Activated CD8-positive, alpha-beta T cell treated with anti-CD3 and anti-CD28 coated beads for 36 hours (primary cell): ENCODE measurements around the gene NMRK2. TPM values are rescaled to one million over a fixed set of nuclear protein-coding genes. Genes with fewer than 3 reads are reported as not detected.

ENCODE experiments used
- ATAC-seq: fragments of 200-7000 bp; cut with Tn5 transposase; one replicate; pipeline ENCODE4 v1.10.0; 2021; ENCODE audit warnings: mild to moderate bottlenecking, moderate library complexity
- CTCF ChIA-PET: fragments of 350-600 bp; sonication (Branson Sonifier 250); formaldehyde crosslinking; loops from one replicate; lab custom pipeline; 2021; ENCODE audit warnings: antibody characterized with exemption; lab: Charles Lee
- POLR2A ChIA-PET: fragments of 350-600 bp; sonication (Branson Sonifier 250); formaldehyde crosslinking; loops from one replicate; lab custom pipeline; 2021; ENCODE audit warnings: antibody characterized with exemption; lab: Charles Lee
- DNase-seq: peaks from one replicate; pipeline ENCODE4 v3.0.0-alpha.2; 2020
- H3K27ac Mint-ChIP-seq: one replicate; pipeline ENCODE4 v1.8.0; 2021; ENCODE audit warnings: mild to moderate bottlenecking, mixed read lengths
- H3K27me3 Mint-ChIP-seq: one replicate; pipeline ENCODE4 v1.8.0; 2021; ENCODE audit warnings: mixed read lengths
- H3K36me3 Mint-ChIP-seq: one replicate; pipeline ENCODE4 v1.8.0; 2021; ENCODE audit warnings: low read depth, mixed read lengths
- H3K4me1 Mint-ChIP-seq: one replicate; pipeline ENCODE4 v1.8.0; 2021; ENCODE audit warnings: low read depth, mixed read lengths
- H3K4me3 Mint-ChIP-seq: one replicate; pipeline ENCODE4 v1.8.0; 2021; ENCODE audit warnings: mild to moderate bottlenecking, moderate library complexity, mixed read lengths
- H3K9me3 Mint-ChIP-seq: one replicate; pipeline ENCODE4 v1.8.0; 2021; ENCODE audit warnings: mixed read lengths
- intact Hi-C: fragments of 100-400 bp; cut with micrococcal nuclease; formaldehyde crosslinking; loops from one replicate; pipeline ENCODE4 v1.10.0; 2022
- total RNA-seq, 2 experiments: library from RNA; stranded (reverse); gene quantifications; one replicate each; pipeline ENCODE4 v1.2.3, GENCODE V29; 2021
- TF ChIP-seq, protein P1 (sequence below): fragments of 200-600 bp; IDR thresholded peaks from one replicate; pipeline ENCODE4 v1.8.0; 2022; ENCODE audit warnings: antibody characterized with exemption, mild to moderate bottlenecking

The NMRK2 gene
- total RNA-seq, 2 experiments from 2014 or later = not detected

GRCh38 chr19:3897936-3898335 lies 34.9 kb upstream of the NMRK2 start:
- CTCF ChIA-PET = no interaction called here

GRCh38 chr19:3898426-3898825 lies 34.4 kb upstream of the NMRK2 start:
- no peaks in the 10 kb centered on the region for H3K36me3 Mint-ChIP-seq
- H3K27me3 Mint-ChIP-seq = no peaks in the 10 kb centered on the region
- no peak for ATAC-seq
- TF ChIP-seq, protein P1, sequence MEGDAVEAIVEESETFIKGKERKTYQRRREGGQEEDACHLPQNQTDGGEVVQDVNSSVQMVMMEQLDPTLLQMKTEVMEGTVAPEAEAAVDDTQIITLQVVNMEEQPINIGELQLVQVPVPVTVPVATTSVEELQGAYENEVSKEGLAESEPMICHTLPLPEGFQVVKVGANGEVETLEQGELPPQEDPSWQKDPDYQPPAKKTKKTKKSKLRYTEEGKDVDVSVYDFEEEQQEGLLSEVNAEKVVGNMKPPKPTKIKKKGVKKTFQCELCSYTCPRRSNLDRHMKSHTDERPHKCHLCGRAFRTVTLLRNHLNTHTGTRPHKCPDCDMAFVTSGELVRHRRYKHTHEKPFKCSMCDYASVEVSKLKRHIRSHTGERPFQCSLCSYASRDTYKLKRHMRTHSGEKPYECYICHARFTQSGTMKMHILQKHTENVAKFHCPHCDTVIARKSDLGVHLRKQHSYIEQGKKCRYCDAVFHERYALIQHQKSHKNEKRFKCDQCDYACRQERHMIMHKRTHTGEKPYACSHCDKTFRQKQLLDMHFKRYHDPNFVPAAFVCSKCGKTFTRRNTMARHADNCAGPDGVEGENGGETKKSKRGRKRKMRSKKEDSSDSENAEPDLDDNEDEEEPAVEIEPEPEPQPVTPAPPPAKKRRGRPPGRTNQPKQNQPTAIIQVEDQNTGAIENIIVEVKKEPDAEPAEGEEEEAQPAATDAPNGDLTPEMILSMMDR = no peak
- no peak overlapping the region for H3K27ac Mint-ChIP-seq
- ChIA-PET CTCF (no interaction called here), POLR2A (interaction anchor here (0.6 kb wide), 1 partner anchor 145 kb away, joined by 3 read pairs; no protein-coding TSS in a partner anchor)
- H3K4me3 Mint-ChIP-seq = no peak overlapping the region
- intact Hi-C loops = no loop called here
- no peak for DNase-seq
- peaks cover 1% of the 10 kb centered on the region for H3K9me3 Mint-ChIP-seq
- H3K4me1 Mint-ChIP-seq = peaks cover 4% of the 10 kb centered on the region

More at GRCh38 chr19:3897936-3898335, 34.9 kb upstream of the NMRK2 start:
- H3K36me3 Mint-ChIP-seq = no peaks in the 10 kb centered on the region
- POLR2A ChIA-PET = interaction anchor here (0.6 kb wide), 1 partner anchor 145 kb away, joined by 3 read pairs; no protein-coding TSS in a partner anchor
- TF ChIP-seq, protein P1 = no peak
- no peak overlapping the region for H3K4me3 Mint-ChIP-seq
- intact Hi-C loops = no loop called here
- H3K27ac Mint-ChIP-seq = no peak overlapping the region
- ATAC-seq (peak; percentile 49), DNase-seq (peak; percentile 40)
- peaks cover 1% of the 10 kb centered on the region for H3K9me3 Mint-ChIP-seq
- no peaks in the 10 kb centered on the region for H3K27me3 Mint-ChIP-seq
- peaks cover 4% of the 10 kb centered on the region for H3K4me1 Mint-ChIP-seq

GRCh38 chr19:3899531-3900294 lies 33.2 kb upstream of the NMRK2 start:
- TF ChIP-seq, protein P1 = no peak

GRCh38 chr19:3902317-3902973 lies 30.4 kb upstream of the NMRK2 start:
- H3K27ac Mint-ChIP-seq = no peak overlapping the region
- TF ChIP-seq, protein P1 = no peak
- DNase-seq (no peak), ATAC-seq (no peak)
- H3K36me3 Mint-ChIP-seq = no peaks in the 10 kb centered on the region
- intact Hi-C loops = no loop called here
- peaks cover 4% of the 10 kb centered on the region for H3K4me1 Mint-ChIP-seq
- H3K27me3 Mint-ChIP-seq = no peaks in the 10 kb centered on the region
- H3K9me3 Mint-ChIP-seq = peaks cover 1% of the 10 kb centered on the region
- no peak overlapping the region for H3K4me3 Mint-ChIP-seq
- POLR2A ChIA-PET = no interaction called here
- CTCF ChIA-PET = no interaction called here

More at GRCh38 chr19:3899531-3900294, 33.2 kb upstream of the NMRK2 start:
- DNase-seq (no peak), ATAC-seq (no peak)
- peaks cover 4% of the 10 kb centered on the region for H3K4me1 Mint-ChIP-seq
- peaks cover 1% of the 10 kb centered on the region for H3K9me3 Mint-ChIP-seq
- no peaks in the 10 kb centered on the region for H3K36me3 Mint-ChIP-seq
- H3K27me3 Mint-ChIP-seq = no peaks in the 10 kb centered on the region
- intact Hi-C loops = no loop called here
- CTCF ChIA-PET = no interaction called here
- no peak overlapping the region for H3K27ac Mint-ChIP-seq
- H3K4me3 Mint-ChIP-seq = no peak overlapping the region
- POLR2A ChIA-PET = no interaction called here

- TF ChIP-seq, protein P1 = no peak
- H3K4me3 Mint-ChIP-seq = no peak overlapping the region
- peaks cover 2% of the 10 kb centered on the region for H3K9me3 Mint-ChIP-seq
- H3K27ac Mint-ChIP-seq = no peak overlapping the region
- no peaks in the 10 kb centered on the region for H3K36me3 Mint-ChIP-seq
- POLR2A ChIA-PET = no interaction called here
- DNase-seq (no peak), ATAC-seq (no peak)
- CTCF ChIA-PET = interaction anchor here (1.3 kb wide), 1 partner anchor 55 kb away, joined by 3 read pairs; no protein-coding TSS in a partner anchor
- no peaks in the 10 kb centered on the region for H3K27me3 Mint-ChIP-seq
- H3K4me1 Mint-ChIP-seq = no peaks in the 10 kb centered on the region
- intact Hi-C loops = no loop called here
Observed at GRCh38 chr19:3904233-3904632, 28.6 kb upstream of the NMRK2 start.
